ENCODE data around the gene ATP6V1G1.
"Not testable (repeated sequence)": the region's sequence is repeated elsewhere in the genome, so short reads cannot be mapped to it uniquely, and the experiment has no call there.

The ATP6V1G1 gene, protein sequence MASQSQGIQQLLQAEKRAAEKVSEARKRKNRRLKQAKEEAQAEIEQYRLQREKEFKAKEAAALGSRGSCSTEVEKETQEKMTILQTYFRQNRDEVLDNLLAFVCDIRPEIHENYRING

DNA sequence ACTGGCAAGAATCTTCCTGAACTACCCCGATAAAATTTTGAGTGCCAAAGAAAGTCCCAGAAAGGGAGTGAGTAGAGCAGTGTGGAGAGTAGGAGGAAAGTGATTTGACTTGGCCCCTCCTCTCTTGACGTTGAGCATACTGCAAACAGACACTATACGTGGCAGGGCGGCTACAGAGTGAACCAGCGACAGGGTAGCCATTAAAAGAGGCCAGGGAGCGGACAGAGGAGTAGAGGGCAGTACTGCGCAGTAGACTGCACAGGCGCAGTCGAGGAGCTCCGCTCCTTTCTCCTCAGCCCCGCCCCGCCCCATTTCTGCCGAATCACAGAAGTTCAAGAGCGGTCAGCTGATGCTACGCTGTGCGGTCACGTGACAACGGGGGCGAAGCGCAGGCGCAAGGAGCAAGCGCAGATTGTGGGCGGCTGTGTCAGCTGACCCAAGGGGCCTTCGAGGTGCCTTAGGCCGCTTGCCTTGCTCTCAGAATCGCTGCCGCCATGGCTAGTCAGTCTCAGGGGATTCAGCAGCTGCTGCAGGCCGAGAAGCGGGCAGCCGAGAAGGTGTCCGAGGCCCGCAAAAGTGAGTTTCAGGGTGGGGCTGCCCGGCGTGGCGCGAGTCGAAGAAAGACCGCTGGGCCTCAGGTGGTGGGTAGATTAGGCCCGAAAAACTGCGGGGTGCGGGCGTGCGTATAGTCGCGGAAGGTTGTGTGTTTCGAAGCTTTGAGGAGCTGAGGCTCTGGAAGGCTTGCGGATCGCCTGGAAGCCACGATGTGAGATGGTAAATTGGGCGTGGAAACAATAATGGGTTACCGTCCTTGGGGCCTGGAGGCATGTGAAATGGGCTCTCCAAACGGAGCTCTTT, at the start of gene ATP6V1G1:
Gene ATP6V1G1 (plus strand): TSS at position 425 of the 858 bp plus-strand sequence. CDS start 70 bp downstream, at position 495.
- peak; percentile 99 for DNase-seq

DNA sequence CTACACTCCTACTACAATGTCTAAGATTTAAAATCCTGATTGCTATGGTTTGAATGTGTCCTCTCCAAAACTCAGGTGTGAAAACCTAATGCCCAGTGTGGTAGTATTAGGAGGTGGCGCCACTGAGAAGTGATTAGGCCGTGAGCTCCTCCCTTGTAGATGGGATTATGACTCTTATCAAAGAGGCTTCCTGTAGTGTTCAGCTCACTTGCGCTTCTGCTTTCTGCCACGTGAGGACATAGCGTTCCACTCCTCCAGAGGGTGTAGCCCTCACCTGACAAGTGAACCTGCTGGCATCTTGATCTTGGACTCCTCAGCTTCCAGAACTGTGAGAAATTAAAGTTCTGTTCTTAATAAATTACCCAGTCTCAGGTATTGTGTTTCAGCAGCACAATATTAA, 49.3 kb upstream of the ATP6V1G1 start:
- DNase-seq: no peak

DNA sequence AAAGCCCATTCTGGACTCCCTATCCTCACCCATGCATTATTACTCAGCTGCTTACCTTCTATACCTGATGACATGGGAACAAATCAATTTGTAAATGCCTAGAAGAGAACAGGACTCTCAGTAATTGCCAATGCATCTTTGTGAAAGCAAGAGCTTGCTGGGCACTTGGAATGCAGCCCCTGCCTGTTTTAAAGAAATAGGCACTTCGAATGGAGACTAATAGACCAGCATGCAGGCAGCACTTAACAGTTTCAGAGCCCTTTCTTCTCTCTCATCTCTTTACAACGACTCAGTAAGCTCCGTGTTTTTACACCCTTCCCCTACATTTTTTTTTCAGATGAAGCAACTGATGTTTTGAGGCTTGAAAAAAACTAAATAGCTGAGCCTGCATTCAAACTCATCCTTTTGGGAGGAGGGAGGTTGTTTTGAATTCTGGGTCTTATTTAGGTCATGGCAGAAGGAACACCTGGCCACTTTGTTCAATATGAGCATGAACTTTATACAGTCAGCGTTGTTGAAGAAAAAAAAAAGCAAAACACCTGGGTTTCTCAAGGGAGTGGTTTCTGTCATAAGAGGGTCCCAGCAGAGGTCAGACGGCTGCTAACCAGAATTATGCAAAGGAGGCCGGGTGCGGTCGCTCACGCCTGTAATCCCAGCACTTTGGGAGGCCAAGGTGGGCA, 47.7 kb upstream of the ATP6V1G1 start:
- DNase-seq: no peak

DNA sequence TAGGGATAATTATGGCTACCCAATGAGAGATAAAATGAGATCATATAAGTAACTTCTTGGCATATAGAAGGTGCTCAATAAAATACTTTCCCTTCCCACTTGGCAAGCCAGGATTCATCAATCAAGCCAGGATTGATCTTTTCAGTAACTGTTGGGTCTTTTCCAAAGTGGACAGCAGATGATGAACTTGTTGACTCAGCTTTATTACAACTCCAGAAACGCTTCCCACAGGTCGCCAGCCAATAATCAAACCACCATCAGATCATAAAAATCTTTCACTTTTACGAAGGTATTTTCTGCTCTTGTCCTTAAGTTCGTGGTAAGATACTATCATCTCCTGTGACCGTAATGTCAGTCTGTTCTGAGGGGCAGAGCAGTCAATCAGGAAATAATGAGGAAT, 42.5 kb upstream of the ATP6V1G1 start:
- no peak for DNase-seq

DNA sequence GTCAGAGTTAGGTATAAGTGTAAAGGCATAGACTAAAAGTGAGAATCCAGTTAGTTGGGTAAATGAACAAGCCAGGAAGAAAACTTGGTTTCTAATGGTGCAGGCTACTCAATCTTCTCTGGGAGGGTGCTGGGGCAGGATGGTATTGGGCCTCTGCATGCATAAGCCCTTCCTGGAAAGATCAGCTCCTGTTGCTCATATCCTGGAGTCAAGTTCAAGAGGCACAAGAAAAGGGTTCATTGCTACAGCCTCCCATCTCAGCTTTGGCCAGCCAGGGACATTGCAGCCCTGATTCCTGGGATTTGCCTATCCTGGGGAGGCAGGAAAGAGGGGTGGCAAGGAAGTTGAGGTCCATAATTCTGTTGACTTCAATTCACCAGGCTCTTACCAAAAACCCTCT, 40.7 kb upstream of the ATP6V1G1 start:
- no peak for DNase-seq

DNA sequence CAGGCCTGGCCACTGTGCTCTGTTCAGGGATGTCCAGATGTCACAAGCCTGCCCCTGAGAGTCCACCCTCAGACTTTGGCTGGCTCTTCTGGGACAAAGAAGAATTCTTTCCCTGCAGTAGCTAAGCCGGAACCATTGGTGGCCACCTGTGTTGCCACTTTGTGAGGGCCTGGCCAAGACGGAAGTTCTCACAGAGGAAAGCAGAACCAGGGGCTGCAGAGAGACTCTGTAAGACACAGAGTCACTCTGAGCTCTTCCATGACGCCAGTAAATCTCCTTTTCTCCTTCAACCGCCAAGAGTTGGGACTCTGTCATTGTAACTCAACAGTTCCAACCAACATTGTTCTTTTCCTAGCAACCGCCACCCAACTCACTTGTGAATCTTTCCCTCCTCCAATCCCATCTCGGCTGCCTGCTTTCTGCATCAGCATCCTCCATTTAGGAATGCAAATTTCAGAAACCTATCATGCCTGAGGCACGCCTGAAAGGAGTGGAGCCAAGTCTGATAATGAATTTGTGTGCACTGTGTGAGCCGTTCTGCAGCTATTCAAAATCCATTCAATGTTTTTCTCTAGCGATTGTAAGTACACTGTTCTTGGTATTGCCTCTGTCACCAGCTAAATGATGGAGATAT, 37.8 kb upstream of the ATP6V1G1 start:
- DNase-seq: no peak

DNA sequence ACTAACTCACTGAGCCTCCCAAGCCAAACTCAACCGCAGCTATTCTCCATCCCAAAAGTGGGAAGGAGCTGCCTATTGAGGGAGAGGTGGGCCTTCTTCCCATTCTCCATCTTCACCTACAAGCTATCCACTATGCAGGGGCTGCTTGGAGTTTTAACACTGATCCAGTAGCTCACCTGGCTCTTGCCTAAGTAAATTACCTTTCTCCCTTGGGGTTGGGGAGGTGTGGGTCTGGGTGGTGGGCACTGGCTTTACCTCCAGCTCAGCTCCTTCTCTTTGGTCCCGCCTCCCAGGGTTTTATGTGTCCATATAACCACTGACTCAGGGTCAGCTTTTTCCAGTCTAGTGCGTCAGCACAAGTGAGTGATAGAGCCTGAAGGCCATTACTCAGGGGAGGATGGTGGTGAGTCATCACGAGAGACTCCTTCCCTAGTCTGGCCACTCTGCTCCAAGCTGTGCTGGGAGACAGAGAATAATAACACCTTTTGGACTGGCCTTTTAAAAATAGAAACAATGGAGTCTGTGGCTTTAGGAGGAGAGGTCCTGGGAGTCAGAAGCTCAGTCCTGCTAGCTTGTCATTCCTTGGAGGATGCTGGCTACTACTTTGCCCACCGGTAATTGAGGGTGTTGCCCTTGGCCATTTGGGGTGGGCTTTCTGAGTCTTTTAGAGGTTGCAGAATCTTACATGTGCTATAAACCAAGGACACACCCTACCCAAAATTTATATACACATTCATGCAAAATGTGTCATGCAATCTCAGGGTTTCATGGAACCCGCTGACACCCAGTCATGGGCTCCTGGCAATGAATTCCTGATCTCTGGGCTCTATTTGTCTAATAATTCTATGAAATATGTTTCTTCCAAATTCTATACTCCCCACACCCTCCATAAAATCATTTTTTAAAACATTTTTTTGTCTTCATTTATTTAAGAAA, 35.6 kb upstream of the ATP6V1G1 start:
- DNase-seq: peak; percentile 19

DNA sequence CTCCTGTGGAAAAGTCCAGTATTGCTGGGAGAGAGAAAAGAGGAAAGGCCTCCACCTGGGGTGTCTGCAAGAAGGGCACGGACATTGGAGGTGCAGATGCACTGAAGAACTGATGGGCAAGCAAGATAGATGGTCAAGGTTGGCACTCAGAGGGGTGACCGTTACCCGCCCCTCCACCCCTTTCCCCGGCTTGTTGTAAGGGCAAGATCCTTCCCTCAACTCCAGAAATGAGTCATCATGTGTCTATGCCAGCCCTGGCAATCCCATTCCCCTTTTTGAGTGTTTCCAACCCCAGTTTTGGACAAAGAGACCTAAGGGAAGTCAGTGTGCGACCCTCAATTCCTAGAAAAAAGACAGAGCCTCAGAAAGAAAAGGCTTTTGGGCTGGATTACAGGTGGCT, 34.9 kb upstream of the ATP6V1G1 start:
- no peak for DNase-seq

DNA sequence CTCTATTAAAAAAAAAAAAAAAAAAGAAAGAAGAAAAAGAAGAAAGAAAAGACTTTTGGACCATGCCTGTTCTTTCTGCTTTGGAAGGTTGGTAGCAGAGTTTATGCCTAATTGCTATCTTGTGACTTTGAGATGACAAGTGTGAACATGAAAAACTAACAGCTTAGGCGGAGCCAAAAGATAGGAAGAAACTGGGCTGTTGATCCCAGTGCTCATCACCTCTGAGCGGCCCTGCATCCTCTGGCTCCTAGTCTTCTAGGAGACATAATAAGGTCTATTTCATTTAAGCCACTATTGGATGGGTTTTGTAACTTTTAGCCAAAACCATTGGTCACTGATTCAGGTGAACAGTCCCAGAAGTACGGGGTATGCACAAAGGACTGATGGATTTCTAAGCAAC, 34.4 kb upstream of the ATP6V1G1 start:
- DNase-seq: no peak

DNA sequence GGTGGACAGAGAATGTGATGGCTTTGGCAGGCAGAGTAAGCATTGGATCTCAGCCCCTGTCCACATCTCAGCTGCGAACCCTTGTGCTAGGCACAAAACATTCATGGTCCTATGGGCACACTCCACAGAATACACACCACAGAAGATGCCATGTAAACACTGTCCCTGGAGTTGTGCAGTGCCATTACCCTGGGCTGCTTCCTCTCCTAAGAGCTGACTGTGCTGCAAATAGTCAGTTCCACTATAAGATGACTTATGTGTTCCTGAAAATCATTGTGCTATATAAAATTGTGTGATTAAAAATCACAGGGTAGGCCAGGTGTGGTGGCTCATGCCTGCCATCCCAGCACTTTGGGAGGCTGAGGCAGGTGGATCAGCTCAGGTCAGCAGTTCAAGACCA, 31.9 kb upstream of the ATP6V1G1 start:
- no peak for DNase-seq

DNA sequence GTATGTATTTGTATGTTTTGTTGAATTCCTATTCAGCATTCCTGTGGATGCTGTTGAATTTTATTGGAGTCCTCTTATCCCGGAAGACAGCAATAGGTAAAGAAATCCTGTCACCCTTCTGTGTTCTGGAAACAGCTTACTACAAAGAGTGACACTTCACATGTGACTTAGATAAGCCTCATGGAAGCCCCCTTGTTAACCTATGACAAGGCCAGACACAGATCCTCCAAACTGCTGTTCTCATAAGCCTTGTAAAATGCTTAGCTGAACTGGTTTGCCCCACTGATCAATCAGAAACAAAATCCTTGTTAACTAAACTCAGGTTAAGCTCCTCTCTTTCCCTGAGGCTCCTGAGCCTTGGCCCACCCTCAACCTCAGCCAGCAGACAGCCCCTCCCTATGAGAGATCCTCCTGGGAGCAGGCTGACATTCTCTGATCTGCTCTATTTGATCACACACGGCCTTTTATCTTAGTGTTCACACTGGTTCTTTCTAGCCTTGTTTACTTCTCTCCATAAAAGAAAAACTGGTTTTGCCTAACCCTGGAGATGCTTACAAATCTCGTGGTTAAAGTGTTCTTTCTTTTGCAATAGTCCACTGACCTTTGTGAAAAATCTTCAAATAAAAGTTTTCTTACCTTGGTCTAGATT, 29.4 kb upstream of the ATP6V1G1 start:
- no peak for DNase-seq

DNA sequence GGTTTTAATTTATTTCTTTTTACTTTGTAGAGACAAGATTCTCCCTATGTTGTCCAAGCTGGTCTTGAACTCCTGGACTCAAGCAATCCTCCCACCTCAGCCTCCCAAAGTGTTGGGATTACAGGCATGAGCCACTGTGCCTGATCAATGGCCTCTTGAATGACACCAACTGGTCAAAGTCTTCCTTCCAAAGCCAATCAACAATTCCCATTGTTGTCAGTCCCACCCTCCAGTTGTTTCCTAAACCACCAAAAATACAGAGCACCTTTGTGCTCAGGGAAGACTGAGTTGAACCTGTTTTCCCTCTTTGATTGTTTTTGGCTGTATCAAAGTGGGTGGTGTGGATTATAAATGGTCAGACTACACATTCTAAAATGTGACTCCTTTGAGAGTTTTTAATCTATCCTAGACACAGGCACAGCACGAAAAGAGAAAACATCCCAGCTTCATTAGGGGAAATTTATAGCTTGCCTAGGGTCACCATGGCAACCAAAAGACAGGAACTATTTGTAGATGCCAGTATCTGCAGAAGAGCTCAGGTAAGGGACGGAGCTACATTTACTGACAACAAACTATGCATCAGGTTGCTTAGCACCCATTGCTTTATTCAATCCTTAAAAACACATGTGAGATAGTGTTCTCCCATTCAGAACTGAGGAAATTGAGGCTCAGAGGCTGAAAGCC, 27.6 kb upstream of the ATP6V1G1 start:
- no peak for DNase-seq

DNA sequence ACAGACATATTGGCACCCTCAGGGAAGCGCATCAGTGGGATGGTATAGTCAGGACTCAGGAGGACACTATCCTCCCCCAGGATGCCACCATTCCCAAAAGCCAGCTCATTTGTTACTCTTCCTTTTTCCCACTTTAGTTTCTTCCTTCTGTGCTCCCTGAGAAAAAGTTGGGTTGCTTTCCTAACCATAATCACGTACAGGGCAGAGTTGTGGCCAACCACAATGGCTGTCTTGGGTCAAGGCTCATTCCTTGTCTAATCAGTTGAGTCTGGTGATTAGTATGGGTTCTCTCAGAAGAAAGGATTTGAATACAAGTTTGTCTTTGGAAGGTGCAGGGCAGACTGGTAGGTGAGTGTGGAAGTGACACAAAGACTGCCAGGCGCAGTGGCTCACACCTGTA, 26.6 kb upstream of the ATP6V1G1 start:
- no peak for DNase-seq

DNA sequence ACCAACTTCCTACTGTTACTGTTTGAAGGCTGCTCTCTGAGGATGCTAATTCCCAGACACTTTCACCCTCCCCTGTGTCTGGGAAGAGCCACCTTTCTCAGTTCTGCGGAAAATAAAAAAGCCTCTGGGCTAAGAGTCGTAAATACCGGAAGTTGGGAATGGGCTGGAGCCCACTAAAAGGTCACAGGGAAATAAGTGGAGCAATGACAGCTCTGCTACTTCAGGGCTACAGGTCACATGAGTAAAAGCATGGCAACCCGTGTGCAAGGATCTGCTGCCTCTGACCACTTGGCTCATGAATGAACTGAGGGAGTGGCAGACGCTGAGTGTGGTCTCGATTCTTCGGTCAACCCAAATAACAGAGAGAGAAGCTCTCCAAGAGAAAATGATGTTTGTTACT, 25.8 kb upstream of the ATP6V1G1 start:
- DNase-seq: no peak

DNA sequence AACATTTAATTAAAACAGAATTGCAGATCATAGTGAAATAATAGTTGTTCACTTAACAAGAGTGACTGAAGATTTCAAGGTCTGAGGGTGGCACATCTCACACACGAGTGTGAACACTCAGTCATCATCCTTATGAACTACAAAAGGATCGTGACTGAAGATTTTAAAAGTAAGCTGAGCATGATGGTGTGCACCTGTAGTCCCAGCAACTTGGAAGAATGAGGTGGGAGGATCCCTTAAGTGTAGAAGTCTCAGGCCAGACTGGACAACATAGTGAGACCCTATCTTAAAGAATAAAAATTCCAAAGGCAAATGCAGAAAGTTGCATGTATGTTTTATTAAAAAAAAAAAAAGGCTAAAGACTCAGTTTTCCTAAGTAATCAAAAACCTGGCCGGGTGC, 22.4 kb upstream of the ATP6V1G1 start:
- no peak for DNase-seq

DNA sequence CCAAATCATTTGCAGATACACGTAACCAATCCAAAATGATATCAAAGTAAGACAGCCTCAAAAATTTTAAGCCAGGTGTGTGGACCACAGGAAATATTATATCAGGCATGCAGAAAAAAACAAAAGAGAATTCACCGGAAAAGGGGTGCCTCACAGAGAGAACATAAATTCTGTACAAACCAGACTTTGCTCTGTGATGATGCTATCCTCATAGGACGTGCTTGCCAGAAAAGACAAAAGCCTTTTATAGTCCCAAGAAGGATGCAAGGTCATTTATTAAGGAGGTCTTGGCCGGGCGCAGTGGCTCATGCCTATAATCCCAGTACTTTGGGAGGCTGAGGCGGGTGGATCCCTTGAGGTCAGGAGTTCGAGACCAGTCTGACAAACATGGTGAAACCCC, 16.8 kb upstream of the ATP6V1G1 start:
- DNase-seq: no peak

DNA sequence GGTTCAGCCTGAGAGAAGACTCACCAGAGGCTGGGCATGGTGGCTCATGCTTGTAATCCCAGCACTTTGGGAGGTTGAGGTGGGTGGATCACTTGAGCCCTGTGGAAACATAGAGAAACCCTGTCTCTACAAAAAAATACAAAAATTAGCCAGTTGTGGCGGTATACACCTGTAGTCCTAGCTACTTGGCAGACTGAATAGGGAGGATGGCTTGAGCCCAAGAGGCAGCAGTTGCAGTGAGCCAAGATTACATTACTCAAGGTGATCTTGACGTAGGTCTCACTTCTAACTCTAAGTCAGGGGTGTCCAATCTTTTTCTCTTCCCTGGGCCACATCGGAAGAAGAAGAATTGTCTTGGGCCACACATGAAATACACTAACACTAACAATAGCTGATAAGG, 16.2 kb upstream of the ATP6V1G1 start:
- no peak for DNase-seq

DNA sequence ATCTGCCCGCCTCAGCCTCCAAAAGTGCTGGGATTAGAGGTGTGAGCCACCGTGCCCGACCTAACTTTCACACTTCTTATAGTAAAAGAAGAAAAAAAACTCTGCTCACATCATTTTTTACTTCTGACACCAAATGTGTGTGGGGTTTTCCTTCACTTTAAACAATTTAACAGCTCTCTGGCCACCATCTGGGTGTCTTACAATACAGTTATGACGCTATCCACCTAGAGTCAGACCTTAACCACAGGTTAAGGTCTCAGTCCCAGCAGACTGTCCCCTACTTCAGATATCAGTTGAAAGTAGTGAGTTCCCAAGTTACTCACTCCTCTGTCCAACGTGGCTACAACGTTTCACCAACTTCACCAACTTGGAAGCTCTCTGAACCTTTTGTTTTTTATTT, 15.4 kb upstream of the ATP6V1G1 start:
- no peak for DNase-seq

DNA sequence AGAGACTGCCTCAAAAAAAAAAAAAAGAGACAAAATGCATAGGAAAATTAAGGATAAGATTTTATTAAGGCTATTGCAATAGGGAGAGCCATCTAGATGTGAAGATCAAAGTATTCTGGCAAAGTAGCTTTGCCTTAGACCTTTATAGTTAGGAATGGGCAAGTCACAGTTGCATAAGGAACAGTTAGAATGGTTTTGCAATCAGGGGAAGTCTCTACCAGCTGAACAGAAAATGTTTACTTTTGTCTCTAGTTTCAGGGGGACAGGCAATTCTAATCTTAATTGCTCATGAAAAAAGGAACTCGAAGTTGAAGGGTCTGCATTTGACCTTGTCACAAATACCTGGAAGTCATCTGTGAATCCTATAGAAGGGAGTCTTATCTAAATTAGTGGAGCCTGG, 13.1 kb upstream of the ATP6V1G1 start:
- DNase-seq: no peak

DNA sequence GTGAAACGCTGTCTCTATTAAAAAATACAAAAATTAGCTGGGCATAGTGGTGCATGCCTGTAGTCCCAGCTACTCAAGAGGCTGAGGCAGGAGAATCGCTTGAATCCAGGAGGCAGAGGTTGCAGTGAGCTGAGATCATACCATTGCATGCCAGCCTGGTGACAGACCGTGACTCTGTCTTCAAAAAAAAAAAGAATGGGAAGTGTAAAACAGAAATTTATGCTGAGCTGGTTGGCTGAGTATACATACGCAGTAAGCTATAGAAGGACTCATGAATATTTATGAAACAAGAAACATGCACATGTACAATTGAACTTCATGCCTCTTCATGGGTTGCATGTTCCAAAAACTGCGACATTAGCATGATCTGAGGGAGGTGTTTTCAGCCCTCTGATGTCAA, 10.8 kb upstream of the ATP6V1G1 start:
- DNase-seq: not testable (repeated sequence)

DNA sequence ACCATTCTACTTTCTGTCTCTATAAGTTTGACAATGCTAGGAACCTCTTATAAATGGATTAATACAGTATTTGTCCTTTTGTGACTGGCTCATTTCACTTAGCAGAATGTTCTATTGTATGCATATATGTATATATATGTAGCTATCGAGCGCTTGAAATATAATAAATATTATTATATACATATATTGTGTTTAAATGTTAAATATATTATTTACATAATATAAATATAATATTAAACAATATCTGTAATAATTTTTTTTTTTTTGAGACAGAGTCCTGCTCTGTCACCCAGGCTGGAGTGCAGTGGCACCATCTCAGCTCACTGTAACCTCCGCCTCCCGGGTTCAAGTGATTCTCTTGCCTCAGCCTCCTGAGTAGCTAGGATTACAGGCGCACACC, 9.4 kb upstream of the ATP6V1G1 start:
- DNase-seq: not testable (repeated sequence)
